ENCODE data around the gene KCNT1.

Gene KCNT1

GRCh38 chr9:135673941-135674340, 28.0 kb upstream of the KCNT1 start:
- DNase-seq, result no peak

- DNase-seq, result no peak
Observed at GRCh38 chr9:135674977-135675376, 27.0 kb upstream of the KCNT1 start.

GRCh38 chr9:135676891-135677290, 25.1 kb upstream of the KCNT1 start:
- no peak for DNase-seq

DNA sequence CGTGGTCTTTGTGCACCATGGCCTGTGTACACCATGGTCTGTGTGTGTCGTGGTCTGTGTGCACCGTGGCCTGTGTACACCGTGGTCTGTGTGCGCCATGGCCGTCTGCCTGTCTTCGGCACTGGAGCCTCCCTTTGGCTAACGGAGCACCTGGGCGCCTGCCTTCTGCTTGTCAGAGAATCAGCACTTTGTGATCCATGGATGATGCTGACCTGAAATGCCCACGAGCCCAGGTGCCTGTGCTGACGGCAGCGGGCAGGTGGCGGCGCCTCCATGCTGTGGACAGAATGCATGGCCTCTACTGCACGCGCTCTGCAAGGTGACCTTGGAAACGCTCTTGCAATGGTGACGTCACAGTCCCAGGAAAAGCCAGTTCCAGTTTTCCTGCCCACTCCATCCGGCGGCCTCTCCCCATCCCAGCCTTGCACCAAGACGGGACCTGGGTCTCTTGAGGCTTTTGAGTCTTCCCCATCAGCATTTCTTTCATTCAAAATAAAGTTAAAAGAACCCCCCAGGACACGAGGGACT, 24.3 kb upstream of the KCNT1 start:
- DNase-seq, result no peak

- DNase-seq, result no peak
Observed at GRCh38 chr9:135678236-135679017, 23.6 kb upstream of the KCNT1 start.

DNA sequence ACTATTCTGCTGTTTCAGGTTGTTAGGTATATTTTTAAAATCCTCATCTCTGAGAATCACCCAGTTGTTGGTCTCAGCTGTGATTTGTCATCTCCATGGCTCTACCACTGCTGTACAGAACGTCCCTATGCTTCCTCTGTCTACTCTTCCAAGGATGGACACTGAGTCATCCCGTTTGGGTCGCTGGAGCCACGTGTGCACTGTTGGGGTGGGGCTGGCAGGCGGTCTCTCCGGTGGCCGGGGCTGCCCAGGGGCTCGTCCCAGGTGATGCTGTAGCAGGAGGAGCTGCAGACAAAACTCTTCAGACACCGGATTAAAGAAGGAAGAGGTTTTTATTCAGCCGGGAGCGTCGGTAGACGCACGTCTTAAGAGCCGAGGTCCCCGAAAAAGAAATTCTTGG, 21.9 kb upstream of the KCNT1 start:
- DNase-seq, result no peak

DNA sequence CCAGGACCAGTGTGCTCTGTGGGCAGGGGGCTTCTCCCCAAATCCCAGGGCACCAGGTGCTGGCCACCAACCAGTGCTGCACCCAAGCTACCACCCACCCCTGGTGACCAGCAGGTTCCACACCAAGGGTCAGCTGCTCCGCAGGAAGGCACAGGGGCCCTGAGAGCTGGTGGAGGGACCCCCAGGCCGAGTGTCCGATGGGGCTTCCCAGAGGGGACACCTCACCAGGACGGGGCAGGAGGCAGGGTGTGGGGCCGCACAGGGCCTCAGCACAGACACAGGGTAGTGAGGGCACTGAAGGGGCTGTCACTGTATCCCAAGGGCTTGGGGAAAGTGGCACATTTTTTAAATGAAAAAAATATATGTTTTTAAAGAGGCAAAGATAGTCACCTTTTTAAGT, 20.8 kb upstream of the KCNT1 start:
- no peak for DNase-seq

DNA sequence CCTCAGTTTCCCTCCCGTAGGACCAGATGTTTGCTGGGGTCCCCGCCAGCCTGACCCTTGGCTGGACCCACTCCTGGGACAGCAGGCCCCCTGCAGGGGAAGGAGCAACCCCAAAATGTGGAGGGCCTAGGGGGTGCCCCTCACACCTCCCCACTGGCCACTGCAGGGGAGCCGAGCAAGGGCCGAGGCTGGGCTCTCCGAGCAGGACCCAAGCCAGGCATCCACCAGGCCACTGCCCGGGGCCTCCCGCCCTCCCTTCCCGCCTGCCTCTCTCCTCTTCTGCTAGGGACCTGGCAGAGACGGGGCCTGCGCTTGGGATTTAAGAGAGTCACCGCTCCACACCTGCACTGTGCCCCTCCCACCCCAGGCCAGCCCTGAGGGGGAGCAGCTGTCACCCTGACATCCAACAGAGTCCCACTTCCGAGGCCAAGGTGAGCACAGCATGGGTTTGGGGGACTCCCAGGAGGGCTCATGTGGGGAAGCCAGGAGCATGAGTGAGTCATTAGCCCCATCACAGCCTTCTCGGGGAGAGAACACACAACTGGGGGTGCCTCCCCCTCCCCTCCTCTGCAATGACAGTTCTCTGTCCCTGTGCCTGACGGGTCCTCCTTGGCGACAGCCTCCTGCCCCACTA, 18.5 kb upstream of the KCNT1 start:
- DNase-seq, result no peak

DNA sequence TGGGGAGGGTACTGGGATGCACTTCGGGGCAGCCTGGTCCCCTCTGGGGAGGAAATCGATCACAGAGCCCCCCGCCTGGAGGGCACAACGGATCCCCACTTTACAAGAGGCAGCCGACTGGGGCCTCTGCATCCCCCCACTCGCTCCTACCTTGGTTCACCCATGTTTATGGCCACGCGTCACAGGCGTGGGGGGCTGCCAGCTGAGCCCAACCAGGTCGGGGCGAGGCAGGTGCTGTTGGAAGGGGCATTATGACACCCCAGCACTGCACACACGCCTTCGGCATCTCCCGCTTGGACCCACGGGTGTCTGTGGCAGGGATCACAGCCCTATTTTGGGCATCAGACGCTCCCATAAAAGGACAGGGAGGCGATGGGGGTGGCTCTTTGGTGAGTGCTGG, 17.3 kb upstream of the KCNT1 start:
- no peak for DNase-seq

DNA sequence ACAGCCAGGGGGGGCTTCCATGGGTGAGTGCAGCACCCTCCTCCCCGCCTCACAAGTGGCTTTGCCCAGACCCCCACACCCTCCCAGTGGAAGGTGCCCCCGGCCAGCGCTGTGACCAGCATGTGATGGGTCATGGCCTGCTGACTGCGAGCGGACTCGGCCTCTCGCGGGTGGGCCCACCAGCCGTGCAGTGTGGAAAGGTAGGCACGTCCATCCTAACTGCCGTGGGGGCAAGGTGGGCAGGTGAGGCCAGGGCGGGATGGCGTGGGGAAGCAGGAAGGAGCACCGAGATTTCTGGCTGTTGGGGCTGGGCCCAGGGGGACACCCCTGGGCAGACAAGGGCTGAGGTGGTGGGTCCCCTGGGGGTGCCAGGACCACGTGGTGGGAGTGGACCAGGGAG, 14.8 kb upstream of the KCNT1 start:
- no peak for DNase-seq

- DNase-seq, result no peak
Observed at GRCh38 chr9:135689011-135689410, 13.0 kb upstream of the KCNT1 start.

- no peak for DNase-seq
Observed at GRCh38 chr9:135690836-135691570, 11.0 kb upstream of the KCNT1 start.

DNA sequence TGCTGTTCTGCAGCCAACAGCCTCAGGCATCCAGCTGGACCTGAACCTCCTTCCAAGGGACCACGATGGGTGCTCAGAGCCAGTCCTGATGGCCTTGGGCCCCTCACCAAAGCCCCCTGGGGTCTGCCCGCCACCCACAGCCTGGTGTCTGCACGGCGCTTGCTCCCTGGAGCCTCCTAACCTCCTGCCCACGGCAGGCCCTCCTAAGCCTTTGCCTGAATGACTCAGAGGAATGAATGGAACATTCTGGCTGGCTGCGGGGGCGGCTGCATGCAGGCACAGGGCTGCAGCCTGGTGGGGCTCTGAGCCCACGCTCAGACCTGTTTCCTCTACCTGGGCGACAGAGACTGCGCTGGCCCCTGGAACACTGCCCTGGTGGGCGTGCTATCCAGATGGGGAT, 9.6 kb upstream of the KCNT1 start:
- DNase-seq, result no peak

DNA sequence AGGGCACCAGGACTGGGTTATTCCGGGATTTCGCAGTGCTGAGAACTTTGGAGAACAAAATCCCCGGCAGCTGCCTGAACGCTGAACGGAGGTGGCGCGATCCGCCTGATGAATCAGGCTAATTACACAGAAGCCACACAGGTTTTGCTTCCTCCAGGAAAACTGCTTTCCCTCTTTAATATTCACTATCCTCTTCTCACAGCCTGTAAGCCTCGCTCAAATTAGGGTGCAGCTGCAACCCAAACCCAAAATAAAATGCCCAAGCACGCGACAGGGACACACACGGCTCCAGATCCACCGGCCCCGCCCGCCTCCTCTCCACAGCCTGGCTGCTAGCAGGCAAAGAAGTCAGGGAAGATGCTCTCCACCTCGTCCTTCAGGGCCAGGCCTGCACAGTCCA, 8.7 kb upstream of the KCNT1 start:
- DNase-seq, result no peak

GRCh38 chr9:135693771-135694170, 8.2 kb upstream of the KCNT1 start:
- no peak for DNase-seq

GRCh38 chr9:135694414-135694813, 7.6 kb upstream of the KCNT1 start:
- no peak for DNase-seq

GRCh38 chr9:135695036-135695435, 6.9 kb upstream of the KCNT1 start:
- DNase-seq, result no peak

- DNase-seq, result no peak
Observed at GRCh38 chr9:135695642-135696041, 6.3 kb upstream of the KCNT1 start.

DNA sequence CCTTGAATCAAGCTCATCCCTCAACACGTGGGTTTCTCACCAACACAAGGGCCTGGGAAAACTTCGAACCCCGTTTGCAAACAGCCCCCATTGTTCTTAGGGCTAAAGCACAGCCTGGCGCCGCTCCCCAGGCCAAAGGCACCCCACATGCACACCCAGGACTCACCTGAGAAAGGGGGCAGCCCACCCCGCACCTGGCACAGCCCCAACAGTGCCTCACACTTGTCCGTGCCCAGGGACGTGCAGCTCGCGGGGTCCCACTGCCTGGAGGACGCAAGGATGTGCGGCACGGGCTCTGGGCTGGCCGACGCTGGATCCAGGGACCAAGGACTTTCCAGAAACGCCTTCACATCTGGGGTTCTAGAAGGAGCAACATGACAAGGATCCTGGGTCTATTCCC, 5.5 kb upstream of the KCNT1 start:
- DNase-seq, result no peak

DNA sequence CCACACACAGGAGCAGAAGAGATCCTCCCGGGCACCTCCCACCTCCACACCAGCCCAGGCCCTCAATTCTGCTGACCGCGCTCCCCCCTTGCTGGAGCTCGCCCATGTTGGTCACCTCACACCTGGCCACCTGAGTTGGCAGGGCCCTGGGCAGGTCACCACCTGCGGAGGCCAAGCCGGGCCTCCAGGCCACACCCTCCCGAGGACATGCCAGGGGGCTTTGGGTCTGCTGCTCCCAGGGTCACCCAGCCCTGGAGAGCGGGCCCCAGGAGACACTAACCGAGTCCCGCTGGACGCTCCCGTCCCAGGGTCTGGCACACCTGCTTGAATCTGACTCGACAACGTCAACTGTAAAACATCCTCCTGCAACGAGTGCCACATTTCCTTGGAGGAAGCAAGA, 4.8 kb upstream of the KCNT1 start:
- no peak for DNase-seq

- no peak for DNase-seq
Observed at GRCh38 chr9:135698236-135698635, 3.7 kb upstream of the KCNT1 start.

DNA sequence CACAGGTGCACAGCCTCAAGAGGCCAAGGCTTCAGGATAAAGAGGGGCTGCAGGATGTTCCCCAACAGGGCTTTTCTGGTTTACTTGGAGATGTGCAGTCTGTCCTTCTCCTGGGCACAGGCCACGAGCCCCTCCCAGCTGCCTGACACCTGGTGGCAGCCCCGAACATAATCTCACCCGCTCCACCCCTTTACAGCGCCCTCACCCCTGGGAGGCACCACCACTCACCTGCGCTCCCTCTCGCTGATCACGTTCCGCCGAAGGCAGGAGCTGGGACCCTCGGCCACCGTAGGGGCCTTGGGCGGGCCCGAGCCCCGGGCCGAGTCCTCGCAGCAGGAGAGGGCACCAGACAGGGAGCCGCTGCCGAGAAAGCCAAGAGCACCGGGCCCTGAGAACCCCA, 3.2 kb upstream of the KCNT1 start:
- DNase-seq, result no peak

DNA sequence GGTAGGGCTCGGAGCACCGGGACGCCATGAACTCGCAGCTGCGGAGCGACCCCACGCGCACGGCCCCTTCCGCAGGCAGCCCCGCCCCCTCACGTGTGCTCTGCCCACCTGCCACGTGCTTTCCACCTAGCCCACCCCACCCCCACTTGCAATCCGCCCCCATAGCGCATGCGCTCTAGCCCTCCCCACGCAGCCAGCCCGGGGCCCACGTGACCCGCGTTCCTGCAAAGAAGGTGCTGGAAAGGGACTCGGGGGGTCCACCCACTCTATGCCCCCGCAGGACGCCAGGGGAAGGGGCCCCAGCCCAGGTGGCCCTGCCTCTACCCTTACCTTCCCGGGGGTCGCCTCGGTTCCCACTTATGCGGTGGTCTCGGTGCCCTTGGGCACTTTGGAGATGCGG, 2.5 kb upstream of the KCNT1 start, which contains the start of gene SOHLH1:
SOHLH1 (minus strand) TSS at position 42 of the 400 bp plus-strand sequence; CDS start at position 28, 14 bp downstream.
- no peak for DNase-seq

DNA sequence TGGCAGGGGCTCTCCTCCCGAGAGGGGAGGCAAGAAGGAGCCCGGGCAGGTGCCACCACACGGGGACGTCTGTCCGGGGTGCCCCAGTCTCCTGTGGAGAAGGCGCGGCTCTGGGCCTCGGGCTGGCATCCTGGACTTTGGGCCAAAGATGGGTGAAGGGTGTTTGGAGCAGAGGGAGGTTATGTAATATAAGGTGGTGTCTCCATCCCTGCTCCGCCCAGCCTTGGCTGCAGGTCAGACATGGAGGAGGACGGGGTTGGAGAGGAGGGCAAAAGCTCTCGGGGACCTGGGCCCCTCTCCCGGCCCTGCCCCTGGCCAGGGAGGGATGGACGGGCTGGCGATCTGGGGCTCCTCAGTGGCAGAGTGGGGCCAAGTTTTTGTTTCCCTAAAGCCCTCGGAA, 1.5 kb upstream of the KCNT1 start:
- DNase-seq, result no peak

Data from stimulated activated CD4-positive, alpha-beta T cell treated with anti-CD3 and anti-CD28 coated beads, Interleukin-4, amount 100 ng/mL, for 1 hour (primary cell).